Keratinocyte (primary cell): Measurements from ENCODE around the gene SULF2. TPM values are rescaled to one million over a fixed set of nuclear protein-coding genes. Genes with fewer than 3 reads are reported as not detected.

Experiments
- DNase-seq: peaks from one replicate; pipeline ENCODE4 v3.0.0-alpha.2; 2011; ENCODE audit warnings: low read depth, missing footprints, low spot score
- FAIRE-seq: peaks from 2 replicates; lab custom pipeline; 2011; peaks lifted over from hg19 to GRCh38; lab: Jason Lieb, UNC
- H2AFZ ChIP-seq: 2 replicates; pipeline ENCODE4 v1.6.0; 2012; ENCODE audit warnings: low read length, control low read depth, inconsistent platforms; ENCODE audit not compliant: control insufficient read depth
- H3K27ac ChIP-seq: 2 replicates; pipeline ENCODE4 v1.5.1; 2011; ENCODE audit warnings: low read length; ENCODE audit not compliant: control insufficient read depth, insufficient read depth
- H3K27me3 ChIP-seq: 3 replicates; pipeline ENCODE4 v1.6.0; 2011; ENCODE audit warnings: low read length; ENCODE audit not compliant: control insufficient read depth, insufficient read depth; ENCODE audit errors: extremely low read depth
- H3K36me3 ChIP-seq, 2 experiments: 2 replicates in 1 of 2; 3 replicates in 1 of 2; pipeline ENCODE4 v1.5.1; 2011; ENCODE audit warnings: low read length in 2 of 2, mild to moderate bottlenecking in 1 of 2; ENCODE audit not compliant: control insufficient read depth in 2 of 2, insufficient read depth in 2 of 2; ENCODE audit errors: extremely low read depth in 1 of 2
- H3K4me1 ChIP-seq: 3 replicates; pipeline ENCODE4 v1.5.1; 2011; ENCODE audit warnings: low read length; ENCODE audit not compliant: control insufficient read depth, insufficient read depth; ENCODE audit errors: extremely low read depth
- H3K4me2 ChIP-seq: 3 replicates; pipeline ENCODE4 v1.6.0; 2011; ENCODE audit warnings: low read depth, low read length; ENCODE audit not compliant: control insufficient read depth, insufficient read depth; ENCODE audit errors: extremely low read depth
- H3K4me3 ChIP-seq, 3 experiments: fragments of 200-600 bp in 1 of 3; sonication (generic) in 1 of 3; 2 replicates in 2 of 3; 3 replicates in 1 of 3; pipeline ENCODE4 v1.5.1; 2011 to 2016; ENCODE audit warnings: low read length in 3 of 3, mild to moderate bottlenecking in 3 of 3, control low read depth in 2 of 3, inconsistent platforms in 1 of 3, low read depth in 1 of 3, mixed read lengths in 1 of 3, mixed run types in 1 of 3, moderate library complexity in 1 of 3; ENCODE audit not compliant: control insufficient read depth in 2 of 3, insufficient read depth in 2 of 3; ENCODE audit errors: extremely low read depth in 1 of 3
- H3K79me2 ChIP-seq: 2 replicates; pipeline ENCODE4 v1.6.0; 2012; ENCODE audit warnings: low read length; ENCODE audit not compliant: control insufficient read depth, insufficient read depth
- H3K9ac ChIP-seq: 3 replicates; pipeline ENCODE4 v1.6.0; 2011; ENCODE audit warnings: low read length; ENCODE audit not compliant: control insufficient read depth, insufficient read depth; ENCODE audit errors: extremely low read depth
- H3K9me1 ChIP-seq: 3 replicates; pipeline ENCODE4 v1.6.0; 2011; ENCODE audit warnings: low read length; ENCODE audit not compliant: control insufficient read depth, insufficient read depth; ENCODE audit errors: extremely low read depth
- H3K9me3 ChIP-seq: 2 replicates; pipeline ENCODE4 v1.5.1; 2012; ENCODE audit warnings: low read depth, low read length; ENCODE audit not compliant: control insufficient read depth
- H4K20me1 ChIP-seq: 3 replicates; pipeline ENCODE4 v1.6.0; 2011; ENCODE audit warnings: low read length; ENCODE audit not compliant: control insufficient read depth, insufficient read depth; ENCODE audit errors: extremely low read depth
- EZH2 ChIP-seq: IDR thresholded peaks from one replicate; pipeline ENCODE4 v1.6.1; 2012; ENCODE audit warnings: inconsistent platforms, mild to moderate bottlenecking, low read length, moderate library complexity
- dilution Hi-C: fragments of 300-500 bp; cut with MboI; formaldehyde crosslinking; loops from one replicate; pipeline ENCODE4 v1.7.0; 2020; ENCODE audit warnings: low sequenced_read_pairs; ENCODE audit not compliant: extremely low pct_ligation_motif_present
- polyA plus RNA-seq, 5 experiments: library from polyadenylated mRNA; depleted of rRNA in 3 of 5; stranded (reverse) in 3 of 5; stranded (forward) in 1 of 5; unstranded in 1 of 5; fragments of >200 nt; gene quantifications; 1 replicate in 1 of 5; 2 replicates in 3 of 5; 3 replicates in 1 of 5; pipeline versions ENCODE4 v1.2.1 to v1.2.3, GENCODE V29; 2011 to 2012; ENCODE audit warnings: missing spikeins in 2 of 5, low read depth in 1 of 5, low replicate concordance in 1 of 5
- TF ChIP-seq, protein P1 (sequence below), 3 experiments: IDR thresholded peaks in 1 of 3; conservative IDR thresholded peaks in 1 of 3; optimal IDR thresholded peaks in 1 of 3; 2 replicates in 2 of 3; 3 replicates in 1 of 3; pipeline versions ENCODE3 to v1.5.1; 2011; ENCODE audit warnings: low read length in 3 of 3, mild to moderate bottlenecking in 3 of 3, moderate library complexity in 2 of 3, control low read depth in 1 of 3, inconsistent platforms in 1 of 3; ENCODE audit not compliant: insufficient read depth in 2 of 3; ENCODE audit errors: extremely low read depth in 1 of 3

SULF2 gene
- polyA plus RNA-seq, 1 donor (not counting 4 experiments of a cell fraction or from before 2014, with no cell fraction given) = 64.4 TPM

DNA sequence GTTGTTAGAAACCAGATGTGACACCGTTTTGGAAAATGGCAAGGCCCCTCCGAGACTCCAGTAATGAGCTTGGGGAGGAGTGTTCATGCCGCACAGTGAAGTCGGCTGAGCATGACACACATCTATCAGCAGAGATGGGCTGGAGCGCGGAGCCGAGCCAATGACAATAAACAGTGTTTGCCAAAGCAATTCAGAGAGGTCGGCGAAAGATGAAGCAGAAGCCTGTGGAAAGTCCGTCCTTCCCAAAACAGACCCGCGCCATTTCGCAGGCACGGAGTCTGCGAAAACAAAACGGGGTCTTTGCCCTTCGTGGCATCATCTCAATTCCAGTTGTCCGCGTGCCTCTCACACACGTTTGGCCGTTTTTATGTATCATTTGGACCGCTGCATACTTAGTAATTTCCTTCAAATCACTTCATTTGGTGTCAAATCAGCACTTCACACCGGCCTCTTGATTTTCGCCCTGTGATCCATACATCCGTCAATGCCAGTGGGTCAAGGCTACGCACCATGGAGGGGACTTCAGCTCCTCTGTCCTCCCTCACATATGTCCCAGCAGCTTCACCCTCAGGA is 71.3 kb downstream of the SULF2 start:
- no peak overlapping the region for H3K4me3 ChIP-seq
- DNase-seq (no peak), FAIRE-seq (no peak)
- dilution Hi-C loops = no loop called here
- no peaks in the 10 kb centered on the region for H3K9me1 ChIP-seq
- H3K4me1 ChIP-seq = no peaks in the 10 kb centered on the region
- no peak overlapping the region for H2AFZ ChIP-seq
- peaks cover 10 to 19% of the 10 kb centered on the region in 2 experiments for H3K36me3 ChIP-seq
- no peaks in the 10 kb centered on the region for H3K9me3 ChIP-seq
- peaks cover 3% of the 10 kb centered on the region for H4K20me1 ChIP-seq
- no peak overlapping the region for H3K4me2 ChIP-seq
- no peak overlapping the region for H3K27ac ChIP-seq
- no peaks in the 10 kb centered on the region for H3K27me3 ChIP-seq
- peaks cover 20% of the 10 kb centered on the region for H3K79me2 ChIP-seq
- H3K9ac ChIP-seq = no peak overlapping the region
- TF ChIP-seq EZH2 = no peak
- TF ChIP-seq, protein P1, sequence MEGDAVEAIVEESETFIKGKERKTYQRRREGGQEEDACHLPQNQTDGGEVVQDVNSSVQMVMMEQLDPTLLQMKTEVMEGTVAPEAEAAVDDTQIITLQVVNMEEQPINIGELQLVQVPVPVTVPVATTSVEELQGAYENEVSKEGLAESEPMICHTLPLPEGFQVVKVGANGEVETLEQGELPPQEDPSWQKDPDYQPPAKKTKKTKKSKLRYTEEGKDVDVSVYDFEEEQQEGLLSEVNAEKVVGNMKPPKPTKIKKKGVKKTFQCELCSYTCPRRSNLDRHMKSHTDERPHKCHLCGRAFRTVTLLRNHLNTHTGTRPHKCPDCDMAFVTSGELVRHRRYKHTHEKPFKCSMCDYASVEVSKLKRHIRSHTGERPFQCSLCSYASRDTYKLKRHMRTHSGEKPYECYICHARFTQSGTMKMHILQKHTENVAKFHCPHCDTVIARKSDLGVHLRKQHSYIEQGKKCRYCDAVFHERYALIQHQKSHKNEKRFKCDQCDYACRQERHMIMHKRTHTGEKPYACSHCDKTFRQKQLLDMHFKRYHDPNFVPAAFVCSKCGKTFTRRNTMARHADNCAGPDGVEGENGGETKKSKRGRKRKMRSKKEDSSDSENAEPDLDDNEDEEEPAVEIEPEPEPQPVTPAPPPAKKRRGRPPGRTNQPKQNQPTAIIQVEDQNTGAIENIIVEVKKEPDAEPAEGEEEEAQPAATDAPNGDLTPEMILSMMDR (optimal IDR thresholded peaks at IDR 0.05 in 1 of 3, IDR thresholded peaks at IDR 0.05 in 1 of 3, conservative IDR thresholded peaks at IDR 0.05 in 1 of 3; ENCODE audit: extremely low read depth in 1 of 3, insufficient read depth in 2 of 3, low read length in 3 of 3) = no peak

DNA sequence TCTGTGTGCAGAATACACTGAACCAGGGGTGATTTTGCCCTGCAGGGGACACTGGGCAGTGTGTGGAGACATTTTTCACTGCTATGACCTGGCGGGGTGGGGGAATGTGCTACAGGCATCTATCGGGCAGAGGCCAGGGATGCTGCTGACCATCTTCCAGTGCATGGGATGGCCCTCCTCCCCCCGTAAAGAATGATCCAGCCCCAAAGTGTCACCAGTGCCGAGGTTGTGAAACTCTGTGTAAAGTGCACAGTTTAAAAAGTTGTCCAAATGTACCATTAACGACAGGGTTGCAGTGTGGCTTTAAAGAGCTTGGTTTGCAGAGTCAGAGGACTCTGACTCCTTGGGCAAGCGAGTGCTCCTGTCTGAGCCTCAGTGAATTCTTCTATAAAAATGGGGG is 72.1 kb downstream of the SULF2 start:
- TF ChIP-seq, protein P1 (optimal IDR thresholded peaks at IDR 0.05 in 1 of 3, IDR thresholded peaks at IDR 0.05 in 1 of 3, conservative IDR thresholded peaks at IDR 0.05 in 1 of 3; ENCODE audit: extremely low read depth in 1 of 3, insufficient read depth in 2 of 3, low read length in 3 of 3) = no peak
- no peak for TF ChIP-seq EZH2
- Histone ChIP-seq H3K9ac (no peak overlapping the region), H3K79me2 (peaks cover 21% of the 10 kb centered on the region), H4K20me1 (peaks cover 3% of the 10 kb centered on the region), H3K36me3 (peaks cover 10 to 19% of the 10 kb centered on the region in 2 experiments), H3K4me3 (no peak overlapping the region), H3K4me1 (no peaks in the 10 kb centered on the region), H3K27ac (no peak overlapping the region), H3K4me2 (no peak overlapping the region), H2AFZ (no peak overlapping the region), H3K27me3 (no peaks in the 10 kb centered on the region), H3K9me3 (no peaks in the 10 kb centered on the region), H3K9me1 (no peaks in the 10 kb centered on the region)
- no peak for DNase-seq
- no peak for FAIRE-seq
- dilution Hi-C loops = no loop called here
